ENCODE data around the gene GRIN1. TPM values are rescaled to one million over a fixed set of nuclear protein-coding genes. Genes with fewer than 3 reads are reported as not detected.

GRIN1 gene
- total and polyA plus RNA-seq, 2 donors (not counting 3 experiments of a cell fraction or from before 2014, with no cell fraction given): not detected

DNA sequence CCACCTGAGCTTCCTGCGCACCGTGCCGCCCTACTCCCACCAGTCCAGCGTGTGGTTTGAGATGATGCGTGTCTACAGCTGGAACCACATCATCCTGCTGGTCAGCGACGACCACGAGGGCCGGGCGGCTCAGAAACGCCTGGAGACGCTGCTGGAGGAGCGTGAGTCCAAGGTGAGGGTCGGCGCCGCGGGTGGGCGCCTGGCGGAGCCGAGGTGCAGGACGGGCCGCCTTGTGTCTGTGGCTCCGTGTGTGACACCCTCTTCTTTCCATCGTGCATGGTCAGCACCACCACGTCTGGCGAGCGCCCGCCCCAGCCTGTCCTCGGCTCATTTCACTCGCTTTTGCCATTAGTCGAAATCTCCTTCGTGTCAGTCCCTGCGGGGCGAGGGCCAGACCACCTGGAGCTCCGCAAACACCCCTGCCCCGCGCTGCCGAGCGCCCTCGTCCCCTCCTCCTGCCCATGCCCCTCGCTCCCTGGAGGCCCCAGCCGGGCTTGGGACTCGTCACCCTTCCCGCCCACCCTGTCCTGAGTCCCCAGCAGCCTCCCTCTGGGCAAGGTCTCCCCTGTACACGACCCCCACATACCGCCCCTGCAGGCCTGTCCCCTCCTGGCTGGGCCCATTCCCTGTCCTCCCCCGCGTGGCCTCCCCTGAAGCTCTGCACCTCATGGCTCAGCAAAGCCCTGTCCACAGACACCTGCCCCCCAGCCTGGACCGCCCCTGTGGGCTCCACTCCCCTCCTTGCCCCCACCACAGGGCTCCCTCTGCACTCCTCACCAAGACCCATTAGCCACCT is 7.0 kb downstream of the GRIN1 start:
- no peaks in the 10 kb centered on the region for H4K20me1 ChIP-seq (replicated peaks; ENCODE audit: control insufficient read depth, extremely low read depth, insufficient read depth, low read length)
- H3K4me3 ChIP-seq (replicated peaks in 1 of 3; ENCODE audit: insufficient read depth in 1 of 3, low read depth in 1 of 3, low read length in 3 of 3): no peak overlapping the region
- peaks cover 0 to 2% of the 10 kb centered on the region in 2 experiments for H3K27me3 ChIP-seq (ENCODE audit: control insufficient read depth in 2 of 2, insufficient read depth in 2 of 2, low read length in 2 of 2)
- no peak overlapping the region for H2AFZ ChIP-seq (ENCODE audit: low read depth, low read length)
- POLR2A ChIA-PET: interaction anchor here (0.8 kb wide), 1 partner anchor 95 kb away, joined by 3 read pairs; the partner anchor contains the start of gene TUBB4B
- no peaks in the 10 kb centered on the region for H3K9me1 ChIP-seq (replicated peaks; ENCODE audit: control insufficient read depth, extremely low read depth, insufficient read depth, low read length)
- no peak overlapping the region for H3K4me2 ChIP-seq (ENCODE audit: insufficient read depth, low read length)
- H3K36me3 ChIP-seq (ENCODE audit: control insufficient read depth in 2 of 2, extremely low read depth in 1 of 2, insufficient read depth in 2 of 2, low read length in 2 of 2): no peaks in the 10 kb centered on the region
- H3K79me2 ChIP-seq (ENCODE audit: control insufficient read depth, insufficient read depth, low read length): no peaks in the 10 kb centered on the region
- TF ChIP-seq EZH2 (IDR thresholded peaks at IDR 0.05; ENCODE audit: borderline replicate concordance, low read depth, low read length, severe bottlenecking): no peak
- TF ChIP-seq POLR2A (IDR thresholded peaks at IDR 0.05; ENCODE audit: low read depth, low read length): no peak
- no peak for TF ChIP-seq MAX (IDR thresholded peaks at IDR 0.05; ENCODE audit: insufficient read depth, insufficient read length)
- no peak for TF ChIP-seq FOS (IDR thresholded peaks at IDR 0.05; ENCODE audit: borderline replicate concordance, insufficient read depth, low read length)
- TF ChIP-seq GATA2 (IDR thresholded peaks at IDR 0.05; ENCODE audit: insufficient read depth, insufficient read length, low read depth, low read length): no peak
- no peak for TF ChIP-seq MYC (IDR thresholded peaks at IDR 0.05; ENCODE audit: low read depth, low read length)
- no peak for TF ChIP-seq POLR2AphosphoS5 (IDR thresholded peaks at IDR 0.05; ENCODE audit: insufficient read depth, low read depth, low read length)
- TF ChIP-seq JUN (IDR thresholded peaks at IDR 0.05; ENCODE audit: borderline replicate concordance, insufficient read depth, insufficient read length, low read depth): no peak
- TF ChIP-seq CTCF (IDR thresholded peaks at IDR 0.05; ENCODE audit: extremely low read depth in 1 of 2, insufficient read depth in 1 of 2, low read depth in 1 of 2, low read length in 2 of 2): no peak
- DNase-seq (ENCODE audit: low read depth, low spot score): no peak
- intact Hi-C loops (cut with micrococcal nuclease) (no loop called here), dilution Hi-C loops (cut with MboI; ENCODE audit: extremely low pct_ligation_motif_present, low sequenced_read_pairs) (no loop called here)
- FAIRE-seq: no peak
- H3K4me1 ChIP-seq (ENCODE audit: control insufficient read depth, extremely low read depth, insufficient read depth, low read length): no peaks in the 10 kb centered on the region
- CTCF ChIA-PET: no interaction called here
- no peaks in the 10 kb centered on the region for H3K9me3 ChIP-seq (replicated peaks; ENCODE audit: control insufficient read depth, insufficient read depth, low read length)
- no peak overlapping the region for H3K27ac ChIP-seq (ENCODE audit: insufficient read depth, low read depth, low read length)
- no TSS peak for BruUV-seq (replicated peaks)
- H3K9ac ChIP-seq (replicated peaks; ENCODE audit: extremely low read depth, insufficient read depth, low read length): no peak overlapping the region
